H9 (cell line): ENCODE data around the gene ERAP2. TPM values are rescaled to one million over a fixed set of nuclear protein-coding genes. Genes with fewer than 3 reads are reported as not detected.

Source experiments
- DNase-seq: peaks from one replicate; pipeline ENCODE4 v3.0.0-alpha.2; 2017
- H2AFZ ChIP-seq: one replicate; pipeline ENCODE4 v1.6.1; 2013; ENCODE audit warnings: mild to moderate bottlenecking, low read length, control low read depth, moderate library complexity
- H2AK5ac ChIP-seq: 2 replicates; pipeline ENCODE4 v1.6.1; 2013; ENCODE audit warnings: low read length, control low read depth, mixed read lengths; ENCODE audit not compliant: insufficient read length
- H2BK120ac ChIP-seq: one replicate; pipeline ENCODE4 v1.6.1; 2013; ENCODE audit warnings: low read depth, mild to moderate bottlenecking, low read length, control low read depth, inconsistent platforms; ENCODE audit not compliant: poor library complexity, severe bottlenecking
- H2BK12ac ChIP-seq: 2 replicates; pipeline ENCODE4 v1.6.1; 2013; ENCODE audit warnings: low read length, control low read depth, mixed read lengths, low read depth; ENCODE audit not compliant: insufficient read length
- H2BK15ac ChIP-seq: 2 replicates; pipeline ENCODE4 v1.6.1; 2013; ENCODE audit warnings: low read depth, low read length, control low read depth
- H2BK20ac ChIP-seq: one replicate; pipeline ENCODE4 v1.6.1; 2013; ENCODE audit warnings: low read depth, mild to moderate bottlenecking, low read length, control low read depth, inconsistent platforms; ENCODE audit not compliant: poor library complexity, severe bottlenecking
- H2BK5ac ChIP-seq: 2 replicates; pipeline ENCODE4 v1.6.1; 2013; ENCODE audit warnings: low read length, control low read depth, mixed read lengths; ENCODE audit not compliant: insufficient read length
- H3K14ac ChIP-seq: 2 replicates; pipeline ENCODE4 v1.6.1; 2013; ENCODE audit warnings: low read length, control low read depth; ENCODE audit not compliant: insufficient read depth
- H3K18ac ChIP-seq: 2 replicates; pipeline ENCODE4 v1.6.1; 2013; ENCODE audit warnings: low read depth, mild to moderate bottlenecking, mixed read lengths, low read length, control low read depth; ENCODE audit not compliant: insufficient read length
- H3K23ac ChIP-seq: 2 replicates; pipeline ENCODE4 v1.6.1; 2013; ENCODE audit warnings: low read length, control low read depth, mixed read lengths, low read depth; ENCODE audit not compliant: insufficient read length
- H3K23me2 ChIP-seq: 2 replicates; pipeline ENCODE4 v1.6.1; 2013; ENCODE audit warnings: low read depth, mild to moderate bottlenecking, mixed read lengths, low read length, control low read depth; ENCODE audit not compliant: insufficient read length, poor library complexity, severe bottlenecking
- H3K27ac ChIP-seq: 2 replicates; pipeline ENCODE4 v1.5.1; 2013; ENCODE audit warnings: low read length, control low read depth, mixed read lengths, low read depth; ENCODE audit not compliant: insufficient read length
- H3K27me3 ChIP-seq: 2 replicates; pipeline ENCODE4 v1.6.1; 2013; ENCODE audit warnings: low read length, control low read depth, inconsistent platforms; ENCODE audit not compliant: insufficient read depth
- H3K4ac ChIP-seq: 2 replicates; pipeline ENCODE4 v1.6.1; 2013; ENCODE audit warnings: low read depth, mild to moderate bottlenecking, control low read depth, inconsistent platforms, low read length, moderate library complexity
- H3K4me1 ChIP-seq: 2 replicates; pipeline ENCODE4 v1.6.1; 2013; ENCODE audit warnings: low read length, control low read depth, inconsistent platforms; ENCODE audit not compliant: insufficient read depth
- H3K4me2 ChIP-seq: 2 replicates; pipeline ENCODE4 v1.6.1; 2013; ENCODE audit warnings: low read length, control low read depth, mixed read lengths; ENCODE audit not compliant: insufficient read length, insufficient read depth
- H3K56ac ChIP-seq: 2 replicates; pipeline ENCODE4 v1.6.1; 2013; ENCODE audit warnings: low read depth, mild to moderate bottlenecking, mixed read lengths, low read length, control low read depth; ENCODE audit not compliant: insufficient read length
- H3K79me1 ChIP-seq: 2 replicates; pipeline ENCODE4 v1.6.1; 2013; ENCODE audit warnings: low read depth, mild to moderate bottlenecking, moderate library complexity, low read length, control low read depth, inconsistent platforms; ENCODE audit not compliant: insufficient read depth, poor library complexity, severe bottlenecking
- H3K79me2 ChIP-seq: 2 replicates; pipeline ENCODE4 v1.6.1; 2013; ENCODE audit warnings: low read length, control low read depth, inconsistent platforms; ENCODE audit not compliant: insufficient read depth
- H3K9ac ChIP-seq: 2 replicates; pipeline ENCODE4 v1.6.1; 2013; ENCODE audit warnings: low read length, control low read depth, mixed read lengths; ENCODE audit not compliant: insufficient read length; ENCODE audit errors: extremely low read depth
- H3K9me3 ChIP-seq: one replicate; pipeline ENCODE4 v1.6.1; 2013; ENCODE audit warnings: low read depth, low read length, inconsistent platforms; ENCODE audit not compliant: control insufficient read depth
- H3T11ph ChIP-seq: one replicate; pipeline ENCODE4 v1.6.1; 2013; ENCODE audit warnings: mild to moderate bottlenecking, low read length, control low read depth, inconsistent platforms
- H4K20me1 ChIP-seq: one replicate; pipeline ENCODE4 v1.6.1; 2013; ENCODE audit not compliant: control insufficient read depth, insufficient read length, insufficient read depth
- H4K5ac ChIP-seq: 2 replicates; pipeline ENCODE4 v1.6.1; 2013; ENCODE audit warnings: low read depth, mild to moderate bottlenecking, mixed read lengths, low read length, control low read depth; ENCODE audit not compliant: insufficient read length
- H4K8ac ChIP-seq: replicated peaks from 2 replicates; pipeline ENCODE4 v1.6.1; 2013; ENCODE audit warnings: low read length, control low read depth, mixed read lengths, low read depth; ENCODE audit not compliant: insufficient read length
- H4K91ac ChIP-seq: 2 replicates; pipeline ENCODE4 v1.6.1; 2013; ENCODE audit warnings: low read depth, mild to moderate bottlenecking, moderate library complexity, mixed read lengths, low read length, control low read depth; ENCODE audit not compliant: insufficient read length
- H3K27ac Mint-ChIP-seq, 3 experiments: 2 replicates in 2 of 3; 3 replicates in 1 of 3; pipeline ENCODE4 v1.8.0; 2020 to 2021; ENCODE audit warnings: mixed read lengths in 3 of 3, mild to moderate bottlenecking in 1 of 3, moderate library complexity in 1 of 3
- H3K27me3 Mint-ChIP-seq: 2 replicates; pipeline ENCODE4 v1.8.0; 2021; ENCODE audit warnings: low read depth, mild to moderate bottlenecking, moderate library complexity, mixed read lengths
- H3K36me3 Mint-ChIP-seq, 3 experiments: 2 replicates in 2 of 3; 3 replicates in 1 of 3; pipeline ENCODE4 v1.8.0; 2020 to 2021; ENCODE audit warnings: low read depth in 3 of 3, mixed read lengths in 3 of 3; ENCODE audit not compliant: insufficient read depth in 1 of 3
- H3K4me1 Mint-ChIP-seq, 2 experiments: 2 replicates each; pipeline ENCODE4 v1.8.0; 2020; ENCODE audit warnings: mixed read lengths in 2 of 2
- H3K4me3 Mint-ChIP-seq, 2 experiments: 2 replicates in 1 of 2; 3 replicates in 1 of 2; pipeline ENCODE4 v1.8.0; 2020 to 2021; ENCODE audit warnings: mild to moderate bottlenecking in 2 of 2, mixed read lengths in 2 of 2, moderate library complexity in 1 of 2
- H3K9me3 Mint-ChIP-seq, 2 experiments: 2 replicates in 1 of 2; 3 replicates in 1 of 2; pipeline ENCODE4 v1.8.0; 2020; ENCODE audit warnings: mild to moderate bottlenecking in 2 of 2, mixed read lengths in 2 of 2, moderate library complexity in 1 of 2
- WGBS: extraction: QIAGEN DNeasy Blood & Tissue Kit; methylation state at CpG from one replicate; pipeline ENCODE4 v1.1.7; 2013; ENCODE audit warnings: missing lambda C conversion rate, low lambda C conversion rate, mixed read lengths; ENCODE audit not compliant: insufficient read length; ENCODE audit errors: extremely low coverage; 5-methylcytosine and 5-hydroxymethylcytosine counted together
- total RNA-seq: library from RNA; stranded (reverse); gene quantifications from 2 replicates; pipeline ENCODE4 v1.2.1, GENCODE V29; 2021
- TF ChIP-seq, protein P1 (sequence below): fragments of 200-600 bp; sonication (generic); conservative IDR thresholded peaks from 3 replicates; pipeline ENCODE4 v1.8.0; 2021; ENCODE audit warnings: antibody characterized with exemption, mild to moderate bottlenecking

The ERAP2 gene
- total RNA-seq, 1 experiment from 2014 or later: 0.09 TPM

DNA sequence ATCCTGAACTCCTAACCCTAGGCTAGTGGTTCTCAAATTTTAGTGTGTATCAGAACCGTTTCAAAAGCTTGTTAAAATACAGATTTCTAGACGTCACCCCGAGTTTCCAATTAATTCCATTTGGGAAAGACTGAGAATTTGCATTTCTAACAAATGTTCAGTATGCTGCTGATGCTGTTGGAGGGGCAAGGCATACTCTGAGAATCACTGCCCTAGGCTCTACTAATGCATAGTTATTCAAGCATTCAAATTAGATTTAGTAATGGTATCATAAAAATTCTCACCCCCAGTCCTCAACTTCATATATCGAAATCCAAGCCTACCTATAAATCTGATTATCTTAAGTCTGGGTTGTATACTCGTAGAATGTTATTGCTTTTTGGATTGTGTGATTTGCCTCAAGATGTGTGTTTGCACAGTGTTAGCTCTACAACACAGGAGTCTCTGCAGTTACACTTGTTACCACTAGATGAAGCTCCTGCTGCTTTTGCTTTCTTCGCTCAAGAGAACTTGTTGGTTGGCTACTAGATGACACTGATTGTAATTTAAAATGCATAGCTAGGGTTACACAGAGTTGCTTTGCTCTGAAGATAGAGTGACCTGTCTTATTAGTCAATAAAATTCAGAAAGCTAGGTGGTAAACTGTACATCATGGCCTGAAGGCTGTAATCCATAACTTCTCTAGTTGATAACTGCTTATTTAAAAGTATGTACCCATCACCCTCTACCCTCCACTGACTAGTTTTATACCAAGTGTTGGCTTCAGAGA, 7.5 kb upstream of the ERAP2 start:
- TF ChIP-seq, protein P1, sequence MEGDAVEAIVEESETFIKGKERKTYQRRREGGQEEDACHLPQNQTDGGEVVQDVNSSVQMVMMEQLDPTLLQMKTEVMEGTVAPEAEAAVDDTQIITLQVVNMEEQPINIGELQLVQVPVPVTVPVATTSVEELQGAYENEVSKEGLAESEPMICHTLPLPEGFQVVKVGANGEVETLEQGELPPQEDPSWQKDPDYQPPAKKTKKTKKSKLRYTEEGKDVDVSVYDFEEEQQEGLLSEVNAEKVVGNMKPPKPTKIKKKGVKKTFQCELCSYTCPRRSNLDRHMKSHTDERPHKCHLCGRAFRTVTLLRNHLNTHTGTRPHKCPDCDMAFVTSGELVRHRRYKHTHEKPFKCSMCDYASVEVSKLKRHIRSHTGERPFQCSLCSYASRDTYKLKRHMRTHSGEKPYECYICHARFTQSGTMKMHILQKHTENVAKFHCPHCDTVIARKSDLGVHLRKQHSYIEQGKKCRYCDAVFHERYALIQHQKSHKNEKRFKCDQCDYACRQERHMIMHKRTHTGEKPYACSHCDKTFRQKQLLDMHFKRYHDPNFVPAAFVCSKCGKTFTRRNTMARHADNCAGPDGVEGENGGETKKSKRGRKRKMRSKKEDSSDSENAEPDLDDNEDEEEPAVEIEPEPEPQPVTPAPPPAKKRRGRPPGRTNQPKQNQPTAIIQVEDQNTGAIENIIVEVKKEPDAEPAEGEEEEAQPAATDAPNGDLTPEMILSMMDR: peak; percentile 89
- peaks cover 26 to 31% of the 10 kb centered on the region in 2 experiments for H3K4me1 Mint-ChIP-seq
- Histone ChIP-seq H3K56ac (no peak overlapping the region), H3K27me3 (no peaks in the 10 kb centered on the region), H3K4me2 (no peak overlapping the region), H2BK12ac (no peak overlapping the region), H2BK15ac (no peak overlapping the region), H4K8ac (no peak overlapping the region), H3K4me1 (0 out of 2 replicates have a peak, but pooled peaks cover 3% of the 10 kb centered on the region), H3T11ph (no peak overlapping the region), H3K4ac (no peak overlapping the region), H2AFZ (no peak overlapping the region), H2BK20ac (no peak overlapping the region), H3K18ac (no peak overlapping the region), H4K5ac (no peak overlapping the region), H4K91ac (no peak overlapping the region), H2BK5ac (no peak overlapping the region), H3K79me1 (no peaks in the 10 kb centered on the region), H4K20me1 (no peaks in the 10 kb centered on the region), H3K79me2 (no peaks in the 10 kb centered on the region), H3K27ac (no peak overlapping the region), H3K9me3 (no peaks in the 10 kb centered on the region), H3K14ac (no peak overlapping the region), H3K23me2 (no peaks in the 10 kb centered on the region), H2AK5ac (no peak overlapping the region), H3K9ac (no peak overlapping the region), H2BK120ac (no peak overlapping the region), H3K23ac (no peak overlapping the region)
- H3K36me3 Mint-ChIP-seq: no peaks in the 10 kb centered on the region
- no CpG with 5 or more reads among the region's 6 CpGs for WGBS
- DNase-seq: no peak
- no peak overlapping the region for H3K4me3 Mint-ChIP-seq
- H3K27ac Mint-ChIP-seq: no peak overlapping the region; a peak in 1 of 7 replicates
- H3K9me3 Mint-ChIP-seq: no peaks in the 10 kb centered on the region
- no peaks in the 10 kb centered on the region for H3K27me3 Mint-ChIP-seq
